ENCODE measurements around the gene ARIH1.
"Not testable (repeated sequence)": the region's sequence is repeated elsewhere in the genome, so short reads cannot be mapped to it uniquely, and the experiment has no call there.

ARIH1 gene, protein sequence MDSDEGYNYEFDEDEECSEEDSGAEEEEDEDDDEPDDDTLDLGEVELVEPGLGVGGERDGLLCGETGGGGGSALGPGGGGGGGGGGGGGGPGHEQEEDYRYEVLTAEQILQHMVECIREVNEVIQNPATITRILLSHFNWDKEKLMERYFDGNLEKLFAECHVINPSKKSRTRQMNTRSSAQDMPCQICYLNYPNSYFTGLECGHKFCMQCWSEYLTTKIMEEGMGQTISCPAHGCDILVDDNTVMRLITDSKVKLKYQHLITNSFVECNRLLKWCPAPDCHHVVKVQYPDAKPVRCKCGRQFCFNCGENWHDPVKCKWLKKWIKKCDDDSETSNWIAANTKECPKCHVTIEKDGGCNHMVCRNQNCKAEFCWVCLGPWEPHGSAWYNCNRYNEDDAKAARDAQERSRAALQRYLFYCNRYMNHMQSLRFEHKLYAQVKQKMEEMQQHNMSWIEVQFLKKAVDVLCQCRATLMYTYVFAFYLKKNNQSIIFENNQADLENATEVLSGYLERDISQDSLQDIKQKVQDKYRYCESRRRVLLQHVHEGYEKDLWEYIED

GRCh38 chr15:72473614-72474465 is at the start of gene ARIH1:
Gene ARIH1, plus strand, starts transcription at chr15:72474330. Its CDS starts 310 bp downstream, at chr15:72474640.
- peak within 1 kb of the TSS; percentile 69 for H3K4me3 ChIP-seq (ENCODE audit: low read depth, low read length)

DNA sequence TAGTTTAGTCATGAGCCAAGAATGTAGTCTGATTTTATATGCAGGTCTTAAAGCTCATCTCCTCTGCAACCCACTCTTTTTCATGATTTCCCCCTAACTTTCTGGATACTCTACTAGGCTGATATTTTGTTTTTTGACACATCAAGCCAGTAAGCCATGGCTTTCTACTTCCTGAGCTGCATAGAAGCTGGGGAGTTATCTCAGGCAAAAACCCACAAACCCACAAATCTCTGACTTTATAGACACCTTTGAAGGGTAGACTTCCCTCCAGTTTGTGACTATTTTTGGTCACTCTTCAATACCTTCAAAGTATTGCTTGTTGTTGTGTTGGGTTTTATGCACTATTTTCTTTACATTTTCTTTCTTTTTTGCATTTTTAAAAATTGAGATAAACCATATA is 47.4 kb upstream of the ARIH1 start:
- H3K4me1 ChIP-seq (ENCODE audit: control insufficient read depth, insufficient read depth, low read length) = no peaks in the 10 kb centered on the region
- no peak overlapping the region for H3K4me3 ChIP-seq (ENCODE audit: low read depth, low read length)
- H3K9ac ChIP-seq (ENCODE audit: low read depth, low read length) = no peak overlapping the region
- H3K27ac ChIP-seq (ENCODE audit: low read depth, low read length) = no peak overlapping the region
- no peaks in the 10 kb centered on the region for H3K27me3 ChIP-seq (ENCODE audit: control insufficient read depth, insufficient read depth, low read length)
- H3K9me3 ChIP-seq (ENCODE audit: control insufficient read depth, insufficient read depth, low read length) = 0 out of 2 replicates have a peak, but pooled peaks cover 6% of the 10 kb centered on the region
- H3K36me3 ChIP-seq (ENCODE audit: control insufficient read depth, insufficient read depth, low read length) = no peaks in the 10 kb centered on the region

More at GRCh38 chr15:72473614-72474465, at the start of gene ARIH1:
- Histone ChIP-seq H3K9me3 (ENCODE audit: control insufficient read depth, insufficient read depth, low read length) (no peaks in the 10 kb centered on the region), H3K27ac (ENCODE audit: low read depth, low read length) (peak within 1 kb of the TSS; percentile 99), H3K9ac (ENCODE audit: low read depth, low read length) (peak within 1 kb of the TSS; percentile 99), H3K36me3 (ENCODE audit: control insufficient read depth, insufficient read depth, low read length) (peaks cover 21% of the 10 kb centered on the region), H3K27me3 (ENCODE audit: control insufficient read depth, insufficient read depth, low read length) (no peaks in the 10 kb centered on the region), H3K4me1 (ENCODE audit: control insufficient read depth, insufficient read depth, low read length) (peaks cover 6% of the 10 kb centered on the region; the same call in 1 of the 2 replicates)

- Histone ChIP-seq H3K4me1 (ENCODE audit: control insufficient read depth, insufficient read depth, low read length) (no peaks in the 10 kb centered on the region), H3K4me3 (ENCODE audit: low read depth, low read length) (no peak overlapping the region), H3K9me3 (ENCODE audit: control insufficient read depth, insufficient read depth, low read length) (peaks cover 8% of the 10 kb centered on the region), H3K27ac (ENCODE audit: low read depth, low read length) (no peak overlapping the region), H3K36me3 (ENCODE audit: control insufficient read depth, insufficient read depth, low read length) (no peaks in the 10 kb centered on the region), H3K27me3 (ENCODE audit: control insufficient read depth, insufficient read depth, low read length) (no peaks in the 10 kb centered on the region), H3K9ac (ENCODE audit: low read depth, low read length) (no peak overlapping the region)
Observed at GRCh38 chr15:72437650-72438316, 36.3 kb upstream of the ARIH1 start.

DNA sequence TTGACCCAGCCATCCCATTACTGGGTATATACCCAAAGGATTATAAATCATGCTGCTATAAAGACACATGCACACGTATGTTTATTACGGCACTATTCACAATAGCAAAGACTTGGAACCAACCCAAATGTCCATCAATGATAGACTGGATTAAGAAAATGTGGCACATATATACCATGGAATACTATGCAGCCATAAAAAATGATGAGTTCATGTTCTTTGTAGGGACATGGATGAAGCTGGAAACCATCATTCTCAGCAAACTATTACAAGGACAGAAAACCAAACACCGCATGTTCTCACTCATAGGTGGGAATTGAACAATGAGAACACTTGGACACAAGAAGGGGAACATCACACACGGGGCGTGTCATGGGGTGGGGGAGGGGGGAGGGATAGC is 31.3 kb upstream of the ARIH1 start:
- not testable (repeated sequence) for H3K4me1 ChIP-seq (ENCODE audit: control insufficient read depth, insufficient read depth, low read length); H3K4me3 ChIP-seq (ENCODE audit: low read depth, low read length); H3K27me3 ChIP-seq (ENCODE audit: control insufficient read depth, insufficient read depth, low read length); H3K36me3 ChIP-seq (ENCODE audit: control insufficient read depth, insufficient read depth, low read length); H3K27ac ChIP-seq (ENCODE audit: low read depth, low read length); H3K9ac ChIP-seq (ENCODE audit: low read depth, low read length); H3K9me3 ChIP-seq (ENCODE audit: control insufficient read depth, insufficient read depth, low read length)

DNA sequence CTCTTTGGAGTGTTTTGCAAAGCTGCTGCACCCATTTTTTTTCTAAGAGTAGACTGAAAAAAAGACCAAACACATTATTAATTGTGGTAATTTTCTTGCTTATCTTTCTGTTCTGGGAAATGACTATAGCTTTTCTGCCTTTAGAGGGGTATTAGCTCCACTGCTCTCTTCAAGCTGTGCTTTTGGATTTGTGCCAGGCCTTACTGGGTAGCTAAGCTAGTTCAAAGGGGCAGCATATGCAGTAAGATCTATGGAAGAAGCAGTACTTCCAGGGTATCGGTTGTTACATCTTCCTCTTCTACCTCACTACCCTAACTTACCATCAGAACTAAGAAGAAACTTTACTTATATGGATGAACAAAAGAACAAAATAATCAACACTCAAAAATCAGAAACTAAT is 28.7 kb upstream of the ARIH1 start:
- Histone ChIP-seq H3K27me3 (ENCODE audit: control insufficient read depth, insufficient read depth, low read length) (no peaks in the 10 kb centered on the region), H3K9ac (ENCODE audit: low read depth, low read length) (no peak overlapping the region), H3K4me3 (ENCODE audit: low read depth, low read length) (no peak overlapping the region), H3K4me1 (ENCODE audit: control insufficient read depth, insufficient read depth, low read length) (no peaks in the 10 kb centered on the region), H3K36me3 (ENCODE audit: control insufficient read depth, insufficient read depth, low read length) (no peaks in the 10 kb centered on the region), H3K9me3 (ENCODE audit: control insufficient read depth, insufficient read depth, low read length) (no peaks in the 10 kb centered on the region), H3K27ac (ENCODE audit: low read depth, low read length) (no peak overlapping the region)

DNA sequence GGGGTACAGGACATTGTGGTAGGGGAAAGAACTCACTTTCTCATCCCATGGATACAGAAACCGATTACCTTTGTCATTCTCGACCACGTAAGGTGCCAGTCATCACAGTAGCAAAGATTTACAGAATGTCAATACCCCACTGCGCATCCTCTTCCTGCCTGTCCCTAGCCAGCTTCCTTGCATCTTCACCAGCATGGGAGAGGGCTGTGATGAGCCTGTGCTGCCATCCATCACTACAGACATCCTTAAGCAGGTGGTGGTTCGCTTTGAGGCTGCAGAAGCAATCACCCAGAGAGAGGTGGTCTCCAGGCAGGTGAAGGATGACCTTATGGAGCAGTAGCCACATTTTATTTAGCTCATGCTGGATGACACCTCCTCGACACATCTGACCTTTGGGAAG is 23.3 kb upstream of the ARIH1 start:
- no peak overlapping the region for H3K9ac ChIP-seq (ENCODE audit: low read depth, low read length)
- no peaks in the 10 kb centered on the region for H3K4me1 ChIP-seq (ENCODE audit: control insufficient read depth, insufficient read depth, low read length)
- no peaks in the 10 kb centered on the region for H3K9me3 ChIP-seq (ENCODE audit: control insufficient read depth, insufficient read depth, low read length)
- H3K27ac ChIP-seq (ENCODE audit: low read depth, low read length) = no peak overlapping the region
- H3K27me3 ChIP-seq (ENCODE audit: control insufficient read depth, insufficient read depth, low read length) = no peaks in the 10 kb centered on the region
- H3K36me3 ChIP-seq (ENCODE audit: control insufficient read depth, insufficient read depth, low read length) = no peaks in the 10 kb centered on the region
- H3K4me3 ChIP-seq (ENCODE audit: low read depth, low read length) = no peak overlapping the region

DNA sequence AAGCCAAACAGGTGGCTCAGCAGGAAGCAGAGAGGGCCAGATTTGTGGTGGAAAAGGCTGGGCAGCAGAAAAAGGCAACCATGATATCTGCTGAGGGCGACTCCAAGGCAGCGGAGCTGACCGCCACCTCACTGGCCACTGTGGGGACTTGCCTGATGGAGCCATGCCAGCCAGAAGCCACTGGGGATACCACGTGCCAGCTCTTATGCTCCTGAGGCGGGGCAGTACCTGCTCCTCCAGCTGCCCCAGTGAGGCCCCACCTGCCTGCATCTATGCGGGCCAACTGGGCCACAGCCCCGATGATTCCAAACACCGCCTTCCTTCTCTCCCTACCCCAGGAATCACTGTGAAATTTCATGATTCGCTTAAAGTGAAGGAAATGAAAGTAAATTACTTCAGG is 22.9 kb upstream of the ARIH1 start:
- Histone ChIP-seq H3K36me3 (ENCODE audit: control insufficient read depth, insufficient read depth, low read length) (no peaks in the 10 kb centered on the region), H3K4me1 (ENCODE audit: control insufficient read depth, insufficient read depth, low read length) (no peaks in the 10 kb centered on the region), H3K27ac (ENCODE audit: low read depth, low read length) (no peak overlapping the region), H3K27me3 (ENCODE audit: control insufficient read depth, insufficient read depth, low read length) (no peaks in the 10 kb centered on the region), H3K9ac (ENCODE audit: low read depth, low read length) (no peak overlapping the region), H3K9me3 (ENCODE audit: control insufficient read depth, insufficient read depth, low read length) (no peaks in the 10 kb centered on the region), H3K4me3 (ENCODE audit: low read depth, low read length) (no peak overlapping the region)

GRCh38 chr15:72456684-72457083 is 17.4 kb upstream of the ARIH1 start:
- no peak overlapping the region for H3K9ac ChIP-seq (ENCODE audit: low read depth, low read length)
- H3K27ac ChIP-seq (ENCODE audit: low read depth, low read length) = no peak overlapping the region
- H3K27me3 ChIP-seq (ENCODE audit: control insufficient read depth, insufficient read depth, low read length) = no peaks in the 10 kb centered on the region
- H3K4me1 ChIP-seq (ENCODE audit: control insufficient read depth, insufficient read depth, low read length) = no peaks in the 10 kb centered on the region
- H3K4me3 ChIP-seq (ENCODE audit: low read depth, low read length) = no peak overlapping the region
- H3K36me3 ChIP-seq (ENCODE audit: control insufficient read depth, insufficient read depth, low read length) = no peaks in the 10 kb centered on the region
- no peaks in the 10 kb centered on the region for H3K9me3 ChIP-seq (ENCODE audit: control insufficient read depth, insufficient read depth, low read length)

DNA sequence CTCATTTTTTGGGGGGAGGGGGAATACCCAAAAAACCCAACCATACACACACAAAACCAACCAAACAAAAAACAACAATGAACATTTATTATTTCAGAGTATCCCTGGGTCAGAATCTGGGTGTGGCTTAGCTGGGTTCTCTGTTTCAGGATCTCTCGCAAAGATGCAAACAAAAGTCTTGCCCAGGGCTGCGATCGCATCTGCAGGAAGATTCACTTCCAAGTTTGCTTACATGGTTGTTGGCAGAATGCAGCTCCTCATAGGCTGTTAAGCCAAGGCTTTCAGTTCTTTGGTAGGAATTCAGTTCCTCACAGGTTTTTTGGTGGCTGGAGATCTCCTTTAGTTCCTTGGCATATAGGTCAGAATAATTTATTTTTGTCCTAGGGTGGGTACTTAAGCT is 13.7 kb upstream of the ARIH1 start:
- H3K27ac ChIP-seq (ENCODE audit: low read depth, low read length) = no peak overlapping the region
- no peaks in the 10 kb centered on the region for H3K9me3 ChIP-seq (ENCODE audit: control insufficient read depth, insufficient read depth, low read length)
- no peaks in the 10 kb centered on the region for H3K27me3 ChIP-seq (ENCODE audit: control insufficient read depth, insufficient read depth, low read length)
- H3K4me3 ChIP-seq (ENCODE audit: low read depth, low read length) = no peak overlapping the region
- no peaks in the 10 kb centered on the region for H3K4me1 ChIP-seq (ENCODE audit: control insufficient read depth, insufficient read depth, low read length)
- H3K9ac ChIP-seq (ENCODE audit: low read depth, low read length) = no peak overlapping the region
- no peaks in the 10 kb centered on the region for H3K36me3 ChIP-seq (ENCODE audit: control insufficient read depth, insufficient read depth, low read length)

GRCh38 chr15:72463702-72464101 is 10.4 kb upstream of the ARIH1 start:
- H3K27me3 ChIP-seq (ENCODE audit: control insufficient read depth, insufficient read depth, low read length) = no peaks in the 10 kb centered on the region
- H3K9me3 ChIP-seq (ENCODE audit: control insufficient read depth, insufficient read depth, low read length) = no peaks in the 10 kb centered on the region
- H3K36me3 ChIP-seq (ENCODE audit: control insufficient read depth, insufficient read depth, low read length) = no peaks in the 10 kb centered on the region
- H3K9ac ChIP-seq (ENCODE audit: low read depth, low read length) = no peak overlapping the region
- H3K4me3 ChIP-seq (ENCODE audit: low read depth, low read length) = no peak overlapping the region
- H3K27ac ChIP-seq (ENCODE audit: low read depth, low read length) = no peak overlapping the region
- no peaks in the 10 kb centered on the region for H3K4me1 ChIP-seq (ENCODE audit: control insufficient read depth, insufficient read depth, low read length)
